ENCODE measurements around the gene CHST15. TPM values are rescaled to one million over a fixed set of nuclear protein-coding genes. Genes with fewer than 3 reads are reported as not detected.

CHST15 gene
- polyA plus RNA-seq, 5 donors, result 11.4 to 16.6 (median 14.5) TPM

DNA sequence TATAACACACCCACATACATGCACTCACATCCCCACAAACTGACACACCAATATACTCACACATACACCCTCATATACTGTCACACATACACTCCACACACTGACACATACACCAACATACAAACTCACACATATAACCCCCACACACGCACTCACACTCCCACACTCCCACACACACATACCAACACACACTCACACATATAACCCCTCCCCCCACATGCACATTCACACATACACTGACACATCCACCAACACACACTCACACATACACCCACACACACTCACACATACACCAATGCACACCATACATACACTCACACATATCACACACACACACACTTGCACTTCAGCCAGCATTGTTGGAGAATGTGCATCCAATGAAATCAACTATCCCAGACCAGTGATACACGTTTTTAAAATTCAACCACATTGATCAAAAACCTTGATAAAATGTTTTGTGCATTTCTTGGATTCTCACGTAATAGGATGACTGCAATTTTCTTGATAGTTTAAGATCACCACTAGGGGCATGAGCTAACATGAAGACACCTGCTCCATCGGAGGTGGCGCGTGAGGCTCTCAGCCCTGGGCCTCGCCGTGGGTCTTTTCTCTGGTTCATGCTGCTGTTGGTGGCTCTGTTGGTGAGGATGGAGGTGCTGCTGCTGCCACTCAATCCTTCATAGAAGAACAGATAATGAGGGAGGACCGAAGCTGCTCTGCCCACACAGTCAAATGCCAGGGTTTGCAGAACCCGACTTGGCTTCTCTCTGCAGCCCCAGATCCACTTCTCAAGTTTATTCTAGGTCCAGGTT lies 32.1 kb upstream of the CHST15 start:
- DNase-seq, result no peak

DNA sequence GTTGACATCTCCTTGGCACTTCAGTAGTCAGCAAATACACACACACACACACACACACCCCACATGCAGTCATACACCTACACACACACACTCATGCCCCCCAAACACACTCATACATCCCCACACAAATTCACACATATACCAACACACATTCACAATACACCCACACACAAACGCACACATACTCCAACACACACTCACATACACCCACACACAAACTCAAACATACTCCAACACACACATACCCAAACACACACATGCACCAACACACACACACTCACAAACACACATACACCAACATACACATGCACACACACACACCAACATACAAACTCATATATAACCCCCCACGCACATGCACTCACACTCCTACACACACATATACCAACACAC lies 31.4 kb upstream of the CHST15 start:
- no peak for DNase-seq

DNA sequence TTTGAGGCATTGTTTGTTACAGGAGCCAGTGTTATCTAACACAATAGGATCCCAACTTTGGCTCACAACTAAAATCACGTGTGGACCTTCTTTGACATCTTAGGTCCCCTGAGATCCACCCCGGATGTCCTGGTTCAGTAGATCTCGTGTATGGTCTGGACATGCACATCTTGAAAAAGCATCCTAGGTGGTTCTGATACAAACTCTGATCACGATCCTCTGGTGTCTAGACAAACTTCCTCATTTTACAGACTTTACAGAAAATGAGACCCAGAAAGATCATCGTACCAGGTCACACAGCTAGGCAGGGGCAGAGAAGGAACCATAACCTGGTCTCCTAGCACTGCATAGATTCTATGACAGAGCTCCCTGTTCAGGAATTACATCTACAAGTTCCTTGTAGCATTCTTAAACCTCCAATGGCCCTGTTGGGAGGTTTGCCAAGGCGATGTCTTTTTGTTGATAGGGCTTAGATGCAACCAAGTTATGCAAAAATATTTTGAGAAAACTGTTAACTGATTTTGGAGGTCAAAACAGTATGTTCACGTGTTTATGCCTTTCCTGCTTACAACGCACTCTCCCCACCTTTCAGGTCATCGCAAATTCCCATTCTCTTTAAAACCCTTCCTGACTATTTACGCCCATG lies 30.8 kb upstream of the CHST15 start:
- no peak for DNase-seq

DNA sequence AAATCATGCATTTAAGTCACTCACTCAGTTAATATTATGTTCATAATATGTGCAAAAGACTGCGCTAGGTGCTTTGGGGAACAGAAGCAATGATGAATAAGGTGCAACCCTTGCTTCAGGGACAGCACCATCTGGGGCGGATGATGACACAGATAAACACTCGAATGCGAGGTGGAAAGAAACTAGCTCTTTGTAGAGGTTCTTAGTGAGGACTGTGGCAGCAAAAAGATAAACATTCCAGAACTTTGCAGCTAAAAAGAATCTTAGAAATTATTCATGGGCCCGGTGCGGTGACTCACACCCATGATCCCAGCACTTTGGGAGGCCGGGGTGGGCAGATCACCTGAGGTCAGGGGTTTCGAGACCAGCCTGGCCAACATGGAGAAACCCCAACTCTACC lies 29.8 kb upstream of the CHST15 start:
- no peak for DNase-seq

DNA sequence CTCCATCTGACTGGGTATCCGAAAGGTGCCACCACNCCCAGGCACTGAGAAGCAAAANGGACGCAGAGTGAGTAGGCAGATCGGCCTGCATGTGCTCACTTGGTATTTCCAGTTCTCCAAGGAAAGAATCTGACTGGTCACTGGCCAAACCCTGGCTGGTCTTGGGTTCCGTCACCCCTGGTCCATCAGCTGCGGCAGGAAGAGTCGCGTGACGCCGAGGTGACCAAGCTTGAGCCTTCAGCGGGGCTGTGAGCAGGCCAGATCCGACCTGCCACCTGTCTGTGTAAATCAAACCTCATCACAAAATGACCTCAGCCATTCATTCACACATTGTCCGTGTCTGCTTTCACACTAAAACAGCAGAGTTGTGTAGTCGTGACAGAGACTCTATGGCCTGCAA lies 28.8 kb upstream of the CHST15 start:
- DNase-seq, result no peak

DNA sequence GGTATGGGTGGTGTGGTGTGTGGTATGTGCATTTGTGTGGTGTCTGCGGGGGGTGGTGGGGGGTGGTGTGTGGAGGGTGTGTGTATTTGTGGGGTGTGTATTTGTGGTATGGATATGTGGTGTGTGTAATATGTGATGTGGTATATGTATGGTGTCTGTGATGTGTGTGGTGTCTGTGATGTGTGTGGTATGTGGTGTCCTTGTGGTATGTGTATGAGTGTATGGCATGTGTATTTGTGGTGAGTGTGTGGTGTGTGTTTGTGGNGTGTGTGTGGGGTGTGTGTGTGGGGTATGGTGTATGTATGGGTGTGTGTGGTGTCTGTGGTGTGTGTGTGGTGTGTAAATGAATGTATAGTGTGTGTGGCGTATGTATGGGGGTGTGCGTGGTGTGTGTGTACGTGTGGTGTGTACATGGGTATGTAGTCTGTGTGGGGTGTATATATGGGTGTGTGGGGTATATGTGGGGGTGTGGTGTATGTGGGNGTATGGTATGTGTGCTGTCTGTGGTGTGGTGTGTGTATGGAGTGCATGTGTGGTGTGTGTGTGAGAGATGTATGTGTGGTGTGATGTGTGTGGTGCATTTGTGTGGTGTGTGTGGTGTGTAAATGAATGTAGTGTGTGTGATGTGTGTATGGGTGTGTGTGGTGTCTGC lies 27.1 kb upstream of the CHST15 start:
- DNase-seq, result no peak

DNA sequence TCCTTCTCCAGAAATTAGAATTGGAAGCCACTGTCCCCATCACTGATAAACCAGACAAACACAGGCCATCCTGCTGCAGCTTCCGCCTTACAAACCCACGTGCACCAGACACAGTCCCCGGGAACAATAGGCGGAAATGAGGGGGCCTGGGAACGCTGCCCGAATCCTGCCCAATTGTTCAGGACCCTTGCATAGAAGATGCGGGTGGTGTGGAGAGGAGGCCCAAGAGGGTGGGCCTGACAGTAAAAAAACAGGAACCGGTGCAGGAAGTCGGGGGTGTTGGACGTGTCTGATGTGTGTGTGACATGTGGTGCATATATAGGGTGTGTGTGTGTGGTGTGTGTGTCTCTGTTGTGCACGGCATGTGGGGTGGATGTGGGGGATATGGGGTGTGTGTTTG lies 26.5 kb upstream of the CHST15 start:
- peak; percentile 45 to 55 for DNase-seq

DNA sequence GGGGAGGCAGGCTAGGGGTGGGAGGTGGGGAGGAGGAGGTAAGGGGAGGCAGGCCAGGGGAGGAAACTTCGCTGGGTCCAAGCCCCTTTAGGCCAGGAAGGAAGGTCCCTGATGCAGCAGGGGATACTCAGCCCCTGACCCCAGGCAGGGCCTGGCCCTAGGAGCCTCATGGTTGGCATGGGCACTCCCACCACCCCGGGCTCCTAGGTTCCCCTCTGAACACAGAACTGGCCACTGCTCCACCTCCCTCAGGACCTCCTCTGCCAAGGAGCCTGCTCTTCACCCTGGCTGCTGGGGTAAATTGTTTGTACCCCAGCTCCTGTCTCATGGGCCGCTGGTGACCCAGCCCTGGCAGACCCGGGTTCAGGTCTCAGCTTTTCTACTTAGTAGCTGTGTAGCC lies 25.8 kb upstream of the CHST15 start:
- no peak for DNase-seq

DNA sequence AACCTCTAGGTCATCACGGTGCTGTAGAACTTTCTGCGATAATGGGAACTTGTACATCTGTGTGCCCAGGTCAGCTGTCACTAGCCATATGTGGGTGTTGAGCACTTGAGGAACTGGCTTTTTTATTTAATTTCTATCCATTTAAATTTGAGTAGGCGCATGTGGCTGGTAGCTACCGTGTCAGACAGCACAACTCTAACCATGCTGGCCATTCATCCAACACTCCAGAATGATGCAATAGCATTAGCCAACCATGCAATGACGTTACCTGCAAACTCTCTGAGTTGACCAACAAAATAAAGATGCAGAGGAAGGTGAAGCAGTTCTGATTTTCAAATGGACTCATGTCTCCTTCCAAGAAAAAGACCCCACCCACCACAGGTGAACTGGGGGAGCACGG lies 24.4 kb upstream of the CHST15 start:
- no peak for DNase-seq

DNA sequence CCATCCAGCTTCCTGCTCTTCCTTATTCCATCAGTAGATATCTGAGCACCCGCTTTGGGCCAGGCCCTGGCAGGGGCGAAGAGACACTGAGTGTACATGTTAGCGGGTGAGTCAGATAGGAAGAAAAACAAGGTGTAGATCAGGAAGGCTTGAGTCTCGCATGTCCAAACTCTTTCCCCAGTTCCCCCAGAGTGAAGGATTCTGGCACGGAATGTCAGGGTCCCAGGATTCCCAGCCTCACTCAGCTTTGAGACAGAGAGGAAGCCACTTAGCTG lies 24.1 kb upstream of the CHST15 start:
- no peak for DNase-seq

DNA sequence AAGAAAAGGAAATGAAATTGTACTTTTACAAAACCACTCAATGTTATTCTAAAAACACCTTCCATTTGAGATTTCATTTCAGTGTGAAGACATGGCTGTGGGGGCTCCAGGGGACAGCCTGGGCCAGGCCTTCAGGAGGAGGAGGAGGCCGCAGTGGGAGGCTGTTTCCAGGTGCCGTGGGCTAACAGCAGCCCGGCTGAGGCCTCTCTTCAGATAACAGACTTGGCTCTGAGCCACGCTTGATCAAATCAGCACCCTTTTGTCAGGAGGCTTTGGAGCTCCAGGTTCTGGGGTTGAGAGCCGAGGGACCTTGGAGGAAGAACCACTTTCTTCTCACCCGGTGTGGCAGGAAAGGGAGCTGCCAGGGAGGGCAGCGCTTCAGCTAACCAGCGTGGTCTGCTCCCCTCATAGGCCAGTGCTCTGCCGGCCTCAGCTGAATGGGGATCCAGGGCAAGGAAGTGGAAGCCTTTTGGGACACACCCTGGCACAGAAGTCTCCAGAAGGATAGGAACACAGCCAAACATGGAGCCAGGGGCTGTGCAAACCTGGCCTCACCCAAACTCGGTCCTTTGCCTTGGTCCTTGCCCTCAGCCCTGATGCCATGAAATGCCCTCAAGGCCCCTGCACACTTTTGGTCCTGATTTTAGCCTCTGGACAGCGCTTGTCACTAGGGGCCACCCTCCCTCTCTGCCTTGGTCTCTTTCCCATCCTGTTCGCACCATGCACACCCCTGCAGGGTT lies 23.5 kb upstream of the CHST15 start:
- no peak for DNase-seq

DNA sequence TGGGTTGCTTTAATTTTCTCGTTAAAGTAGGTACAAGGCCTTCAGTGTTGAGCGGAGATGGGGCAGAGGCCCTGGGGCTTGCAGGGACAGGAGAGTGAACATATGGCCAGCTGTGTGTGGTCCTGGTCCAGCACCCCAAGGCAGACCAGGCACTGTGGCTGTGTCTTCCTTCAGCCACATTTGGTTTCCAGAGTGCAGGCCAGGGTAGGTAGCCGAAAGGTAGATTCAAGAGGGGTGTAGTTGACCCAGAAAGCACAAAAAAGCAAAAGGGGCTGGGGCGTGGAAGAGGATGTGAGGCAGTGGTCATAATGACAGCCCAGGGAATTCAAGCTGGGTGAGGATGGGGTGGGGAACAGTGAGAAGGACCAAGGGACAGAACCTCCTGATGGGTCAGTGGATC lies 21.3 kb upstream of the CHST15 start:
- DNase-seq, result no peak

DNA sequence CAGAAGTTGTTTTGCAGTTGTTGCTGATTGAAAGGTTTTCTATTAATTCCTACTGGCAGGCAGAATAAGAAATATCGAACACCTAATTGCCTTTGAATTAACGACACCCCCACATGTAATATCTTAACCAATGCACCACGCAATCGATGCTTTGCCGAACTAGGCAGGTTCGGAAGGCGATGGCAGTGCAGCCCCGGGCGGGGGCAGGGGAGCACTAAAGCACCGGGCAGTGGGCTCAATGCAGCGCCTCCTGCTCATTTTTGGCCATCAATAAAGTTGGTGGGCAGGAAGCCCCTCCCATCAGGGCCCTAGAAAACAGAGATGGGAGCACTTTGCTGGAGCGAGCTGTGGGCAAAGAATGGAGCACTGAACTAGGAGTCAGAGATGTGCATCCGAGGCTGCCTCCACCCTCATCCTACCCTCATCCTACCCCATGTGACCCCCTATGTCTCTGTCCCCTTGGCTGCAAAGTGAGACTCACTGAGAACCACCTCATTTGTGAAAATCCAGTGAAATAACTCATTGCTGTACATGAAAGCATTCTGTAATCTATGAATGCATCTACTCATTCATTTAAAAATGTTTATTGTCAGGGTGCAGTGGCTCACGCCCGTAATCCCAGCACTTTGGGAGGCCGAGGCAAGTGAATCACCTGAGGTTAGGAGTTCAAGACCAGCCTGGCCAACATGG lies 19.6 kb upstream of the CHST15 start:
- no peak for DNase-seq

DNA sequence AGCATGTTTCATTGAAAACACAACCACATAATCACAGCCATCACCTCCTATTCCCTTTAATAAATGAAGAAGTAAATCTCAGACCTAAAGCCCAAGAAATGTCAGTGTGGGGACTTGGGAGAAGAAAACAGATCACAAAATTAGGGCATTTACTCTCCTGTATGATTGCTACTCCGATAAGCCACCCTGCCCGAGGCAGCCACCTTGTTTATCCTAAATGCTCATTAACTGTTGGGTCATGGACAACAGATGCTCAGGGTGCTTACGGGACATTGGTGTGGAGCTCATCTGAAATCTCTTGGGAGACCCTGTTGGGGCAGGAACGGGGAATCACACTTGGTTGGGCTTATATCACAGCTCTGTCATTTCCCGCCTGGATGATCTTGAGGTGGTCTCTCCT lies 17.5 kb upstream of the CHST15 start:
- no peak for DNase-seq

DNA sequence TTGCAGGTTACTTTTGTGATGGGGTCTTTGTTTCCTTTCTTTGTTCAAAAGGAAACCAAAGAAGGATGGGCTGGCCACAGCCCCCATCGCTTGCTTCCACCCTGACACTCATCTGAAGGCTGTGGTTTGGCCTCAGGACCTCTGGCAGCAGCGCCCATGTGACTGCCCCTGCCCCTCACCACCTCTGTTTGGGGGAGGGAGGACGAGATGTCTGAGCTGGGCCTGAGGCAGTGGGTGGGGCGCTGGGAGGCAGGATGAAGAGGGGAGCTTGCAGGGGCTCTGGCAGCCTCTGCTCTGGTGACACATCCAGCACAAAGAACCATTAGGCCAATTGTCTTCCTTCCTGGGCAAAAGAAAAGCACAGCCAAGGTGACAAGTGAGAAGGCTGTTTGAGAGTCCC lies 15.9 kb upstream of the CHST15 start:
- DNase-seq, result no peak

DNA sequence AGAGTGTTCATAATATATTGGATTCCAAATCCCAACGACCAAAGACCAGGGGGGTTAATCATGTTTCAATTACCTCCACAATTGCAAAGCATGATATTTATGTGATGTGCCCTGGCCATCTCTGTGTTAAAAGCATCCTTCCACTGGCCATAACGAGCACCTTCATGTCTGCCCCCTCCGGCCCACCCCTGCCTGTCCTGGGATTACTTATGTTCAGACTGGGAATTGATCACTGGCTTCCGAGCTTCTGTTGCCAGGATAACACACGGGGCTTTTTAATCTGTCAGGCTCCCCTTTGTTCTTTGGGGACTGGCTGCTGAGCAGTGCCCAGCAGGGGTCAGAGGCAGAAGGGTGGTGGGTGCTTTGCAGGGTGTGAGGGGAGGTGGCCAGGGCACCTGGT lies 13.7 kb upstream of the CHST15 start:
- DNase-seq, result no peak

DNA sequence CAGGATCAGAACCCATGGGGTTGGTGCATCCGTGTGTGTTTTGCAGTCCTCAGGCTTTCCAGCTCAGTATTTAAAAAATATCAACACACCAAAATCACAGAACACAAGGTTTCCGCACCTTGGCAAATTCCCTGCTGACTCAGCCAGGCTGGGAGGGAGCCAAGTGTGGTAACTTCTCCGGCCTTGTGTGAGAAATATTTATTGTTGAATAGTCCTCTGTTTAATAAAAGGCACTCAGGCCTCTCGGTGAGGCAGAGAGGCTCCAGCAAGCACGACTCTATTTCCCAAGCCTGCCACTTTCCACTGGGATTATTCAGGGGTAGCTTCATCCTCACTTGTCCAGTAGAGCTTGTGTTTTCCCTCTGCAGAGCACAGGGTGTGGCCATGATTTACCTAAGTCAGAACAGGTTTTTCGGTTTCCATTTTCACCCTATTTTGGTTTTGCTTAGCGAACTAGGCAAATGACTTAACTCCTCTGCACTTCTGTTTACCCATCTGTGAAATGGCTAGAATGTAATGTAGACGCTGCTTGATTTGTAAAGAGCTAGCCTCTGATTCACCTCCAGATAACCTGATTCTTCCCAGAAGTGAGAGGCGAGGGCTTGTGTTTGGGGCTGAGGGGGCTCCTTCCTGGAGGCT lies 13.0 kb upstream of the CHST15 start:
- DNase-seq, result no peak

DNA sequence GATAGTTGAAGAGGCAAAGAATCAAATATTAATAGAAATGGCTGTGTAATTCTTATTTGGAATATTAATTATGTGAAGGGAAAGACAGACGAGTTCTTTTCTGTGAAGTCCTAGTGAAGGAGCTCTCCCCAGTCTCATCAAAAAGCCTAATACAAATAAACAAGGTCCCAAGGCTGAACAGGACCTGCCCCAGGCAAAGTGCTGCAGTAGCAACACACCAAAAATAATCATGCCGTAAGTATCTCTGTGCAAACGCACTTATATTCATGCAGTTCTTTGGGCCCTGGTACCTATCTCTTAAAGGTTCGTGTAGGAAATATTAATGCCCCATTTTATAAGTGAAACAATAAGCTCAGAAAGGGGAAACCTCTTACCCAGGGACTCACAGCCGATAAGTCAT lies 12.2 kb upstream of the CHST15 start:
- DNase-seq, result no peak

DNA sequence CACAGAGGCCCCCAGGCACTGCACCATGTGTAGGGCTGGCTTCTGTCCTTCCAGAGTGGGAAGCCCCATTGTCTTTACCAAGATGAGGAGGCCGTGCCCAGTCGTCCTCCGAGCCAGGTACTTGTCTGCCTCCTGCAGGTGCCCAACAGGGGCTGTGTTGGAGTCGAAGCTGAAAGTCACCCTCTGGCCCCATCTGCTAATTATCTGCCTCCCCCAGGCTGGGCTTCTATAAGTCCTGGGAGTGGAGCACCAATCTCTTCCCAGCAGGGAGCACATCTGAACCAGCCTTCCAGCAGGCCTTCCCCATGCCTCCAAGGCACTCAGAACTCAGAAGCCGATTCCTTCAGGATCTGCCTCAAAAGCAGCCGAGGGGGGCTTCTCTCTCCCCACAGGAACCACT lies 11.6 kb upstream of the CHST15 start:
- no peak for DNase-seq

DNA sequence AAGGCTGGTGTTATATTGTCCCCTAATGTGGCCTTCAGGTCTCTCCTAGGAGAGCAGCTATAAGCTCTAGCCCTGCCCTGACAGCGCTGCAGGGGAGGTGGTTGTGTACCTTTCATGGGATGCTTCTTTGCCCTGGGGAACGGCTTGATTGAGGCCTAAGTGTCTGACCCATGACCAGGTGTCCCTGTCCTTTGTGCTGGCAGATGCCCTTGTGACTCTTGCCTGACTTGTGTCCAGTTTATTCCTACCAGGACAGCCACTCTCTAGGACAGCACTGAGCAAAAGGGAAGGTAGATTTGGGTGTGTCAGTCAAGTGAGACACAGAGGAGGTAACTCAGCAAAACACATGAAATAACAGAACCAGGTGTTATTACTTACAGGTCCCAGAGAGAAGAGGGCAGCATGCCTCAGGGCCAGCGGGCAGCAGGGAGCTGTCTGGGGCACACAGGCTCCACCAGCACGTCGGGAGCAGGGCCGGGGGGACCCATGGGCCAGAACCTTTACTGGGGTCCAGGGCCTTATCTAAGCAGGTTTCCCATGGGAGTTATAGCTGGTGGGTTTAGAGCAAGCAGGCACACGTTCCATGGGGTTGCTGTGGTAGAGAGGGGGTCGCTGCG lies 10.7 kb upstream of the CHST15 start:
- no peak for DNase-seq

DNA sequence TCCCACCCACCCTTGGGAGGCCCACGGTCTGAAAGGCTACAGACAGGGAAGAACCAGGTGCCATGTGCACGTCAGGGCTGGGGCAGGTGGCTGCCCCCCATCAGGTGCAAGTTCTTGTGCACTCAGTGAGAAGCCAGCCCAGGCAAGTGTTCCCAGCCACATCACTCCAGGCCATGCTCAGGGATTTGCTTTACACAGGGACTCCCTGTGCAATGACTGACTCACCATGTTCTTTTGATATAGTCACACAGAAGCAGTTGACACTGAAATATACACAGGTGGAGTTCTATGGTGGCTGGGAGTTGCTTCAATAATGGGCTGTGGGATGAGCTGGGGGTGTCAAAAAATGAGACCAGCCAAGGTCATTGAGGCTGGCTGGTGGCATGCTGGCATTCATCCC lies 8.0 kb upstream of the CHST15 start:
- no peak for DNase-seq

All from right lung (tissue), 5 donors.